Medulla oblongata (tissue), 1 donor: ENCODE measurements around the gene IGF1R.
A peak's percentile ranks its signal among the peaks of the same experiment; 100 is the strongest.

Experiments
- DNase-seq: peaks from one replicate; pipeline ENCODE4 v3.0.0-alpha.2; 2015; ENCODE audit errors: extremely low spot score

IGF1R gene

DNA sequence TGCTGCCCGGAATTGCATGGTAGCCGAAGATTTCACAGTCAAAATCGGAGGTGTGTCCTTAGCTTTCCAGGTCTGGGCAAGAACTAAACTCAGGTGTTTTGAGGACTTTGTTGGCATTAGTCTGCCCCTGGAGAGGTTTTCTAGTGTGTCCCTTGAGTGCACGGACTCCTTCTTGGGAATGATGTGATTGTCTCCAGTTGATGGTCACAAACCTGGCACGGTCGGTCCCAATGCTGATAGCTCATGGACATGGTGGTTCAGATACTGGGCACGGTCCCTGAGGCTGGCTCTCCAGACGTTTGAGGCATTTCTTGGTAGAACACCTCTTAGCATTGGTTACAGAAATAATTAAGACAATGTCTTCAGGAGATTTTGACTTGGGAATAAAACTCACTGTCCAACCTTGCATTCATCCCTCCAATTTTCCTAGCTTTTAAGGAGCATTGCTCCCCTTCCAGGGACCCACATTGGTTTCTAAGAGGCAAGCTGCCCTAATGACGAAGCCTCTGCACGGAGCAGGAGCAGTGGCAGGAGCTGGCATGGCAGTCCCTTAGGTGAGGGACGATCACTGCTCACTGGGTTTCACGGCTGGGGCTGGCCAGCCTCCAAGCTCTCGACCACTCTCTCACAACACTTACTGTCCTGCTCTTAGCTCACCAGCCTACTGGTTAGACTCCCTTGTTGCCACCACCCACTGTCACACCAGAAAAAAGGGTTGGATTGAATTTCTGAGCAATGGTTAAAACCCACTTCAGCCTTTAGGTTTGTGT is 291.2 kb downstream of the IGF1R start:
- no peak for DNase-seq

DNA sequence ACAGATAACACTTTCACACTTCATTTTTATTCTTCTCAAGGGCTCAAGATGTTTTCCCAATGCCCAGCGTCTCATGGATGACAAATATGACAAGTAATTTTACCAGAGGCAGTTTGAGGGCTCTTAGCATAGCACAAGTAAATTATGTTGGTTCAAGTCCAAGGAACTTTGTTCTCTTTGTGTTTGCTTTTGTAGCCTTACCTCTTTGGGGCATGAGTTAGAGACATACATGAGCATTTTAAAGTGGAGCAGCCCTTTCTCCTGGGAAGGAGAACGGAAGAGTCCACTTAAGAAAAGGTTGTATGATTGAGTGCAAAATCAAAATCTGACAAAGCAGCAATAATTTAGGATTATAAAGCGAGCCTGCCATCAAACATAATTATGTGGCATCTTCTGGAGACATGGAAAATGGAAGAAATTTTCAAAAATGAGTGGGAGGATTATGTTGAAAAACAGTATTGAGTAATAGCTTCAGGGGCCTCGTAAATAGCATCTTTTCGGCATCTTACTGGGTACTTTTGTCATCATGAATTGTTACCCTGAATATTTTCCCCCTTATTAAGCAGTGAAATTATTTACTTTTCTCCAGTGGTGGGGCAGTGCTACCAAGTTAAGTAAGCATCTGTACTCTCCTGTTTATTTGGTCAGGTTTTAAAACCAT is 293.4 kb downstream of the IGF1R start:
- no peak for DNase-seq

DNA sequence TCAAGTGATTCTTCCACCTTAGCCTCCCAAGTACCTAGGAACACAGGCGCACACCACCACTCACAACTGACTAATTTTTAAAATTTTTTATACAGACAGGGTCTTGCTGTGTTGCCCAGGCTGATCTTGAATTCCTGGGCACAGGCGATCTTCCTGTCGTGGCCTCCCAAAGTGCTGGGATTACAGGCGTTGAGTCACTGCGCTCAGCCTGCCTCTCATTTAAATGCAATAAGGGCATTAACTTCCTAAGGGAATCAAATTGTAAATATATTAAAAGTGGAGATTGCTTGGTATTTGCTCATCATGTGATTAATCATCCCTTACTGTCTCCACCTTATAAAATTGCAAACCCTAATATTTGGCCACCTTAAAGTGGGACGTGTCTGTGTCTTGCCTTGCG is 294.1 kb downstream of the IGF1R start:
- no peak for DNase-seq

DNA sequence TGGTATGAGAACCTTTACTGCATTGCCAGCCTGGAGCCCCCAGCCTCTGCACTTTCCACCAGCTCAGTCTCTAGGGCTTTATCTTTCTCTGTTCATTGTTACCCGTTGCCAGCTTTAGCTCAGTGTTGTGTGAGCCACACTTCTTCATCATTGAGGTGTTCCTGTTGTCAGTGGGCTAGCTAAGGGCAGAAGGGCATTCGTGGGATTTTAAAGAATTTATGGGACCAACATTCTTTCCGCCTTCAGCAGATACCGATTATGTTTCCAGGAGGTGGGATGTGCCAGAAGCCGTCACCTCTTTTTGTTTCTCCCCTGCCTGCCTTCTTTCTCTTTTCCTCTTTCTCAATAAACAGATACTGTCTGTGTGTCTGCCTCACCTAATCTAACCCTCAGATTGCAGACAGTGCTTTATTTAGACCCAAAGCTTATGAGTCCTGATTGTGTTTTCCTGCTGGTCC is 294.7 kb downstream of the IGF1R start:
- no peak for DNase-seq

DNA sequence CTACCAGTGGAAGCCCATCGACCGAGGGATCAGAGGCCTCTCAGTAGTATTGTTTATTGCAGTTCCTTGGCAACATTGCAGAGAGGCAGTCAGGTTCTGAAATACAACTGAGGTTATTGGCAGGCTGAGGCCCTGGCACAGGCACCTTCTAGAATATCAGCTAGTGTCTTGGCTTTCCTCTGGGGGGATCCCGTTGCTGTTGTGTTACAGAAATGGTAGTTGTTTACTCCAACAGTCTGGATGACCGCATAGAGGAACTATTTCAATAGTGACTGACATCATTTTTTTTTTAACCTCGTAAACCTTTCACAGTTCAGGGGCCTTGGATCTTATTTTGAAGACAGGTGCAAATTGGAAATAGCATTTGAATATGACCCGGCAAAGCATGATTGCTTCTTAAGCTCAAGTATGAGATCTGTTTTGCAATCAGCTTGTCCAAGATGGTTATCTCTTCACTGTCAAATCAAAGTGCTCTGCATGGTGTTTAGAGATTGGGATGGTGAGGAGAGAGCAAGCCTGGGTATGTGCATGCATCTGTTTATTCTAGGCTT is 295.3 kb downstream of the IGF1R start:
- DNase-seq, result peak; percentile 68

DNA sequence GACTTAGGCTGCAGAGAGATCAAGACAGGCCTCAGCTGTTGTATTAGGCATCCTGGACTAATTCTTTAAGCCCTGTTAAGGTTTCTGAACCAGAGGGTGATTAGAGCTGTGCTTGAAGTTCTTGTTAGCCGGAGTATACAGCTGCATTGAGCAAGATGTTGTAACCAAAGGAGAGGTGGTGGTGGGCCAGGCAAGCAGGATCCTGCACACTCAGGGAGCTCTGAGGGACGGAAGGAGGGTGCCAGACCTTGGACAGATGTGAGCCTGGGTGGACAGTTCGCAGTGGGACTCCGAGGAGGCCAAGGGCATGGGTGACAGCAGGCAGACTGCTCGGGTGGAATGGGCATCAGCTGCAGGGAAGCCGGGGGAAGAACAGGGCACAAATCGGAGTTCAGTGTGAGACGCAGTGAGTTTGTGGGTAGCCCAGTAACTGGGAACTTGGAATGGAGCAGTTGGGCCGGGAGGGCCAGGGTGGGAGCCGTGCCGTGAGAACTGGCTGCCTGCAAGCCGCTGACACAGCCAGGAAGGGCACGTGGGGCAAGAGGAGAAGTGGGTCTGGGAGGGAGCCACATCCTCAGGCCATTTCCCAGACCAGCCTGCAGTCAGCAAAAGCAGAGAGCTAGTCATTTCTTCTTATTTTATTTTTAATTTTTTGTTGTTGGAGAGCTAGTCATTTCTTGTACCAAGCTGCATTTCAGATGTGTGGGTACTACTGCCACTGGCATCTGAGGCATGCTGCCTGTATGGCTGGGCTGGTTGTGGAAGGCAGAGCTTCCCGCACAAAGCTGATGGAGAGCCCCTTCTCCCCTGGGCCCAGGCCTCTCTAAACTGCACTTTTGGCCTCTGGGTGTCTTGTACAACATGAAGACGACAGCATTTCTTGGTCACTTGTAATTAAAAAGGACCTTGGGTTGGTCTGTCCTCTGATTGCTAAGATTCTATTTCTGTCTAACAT is 298.2 kb downstream of the IGF1R start:
- peak; percentile 74 for DNase-seq

DNA sequence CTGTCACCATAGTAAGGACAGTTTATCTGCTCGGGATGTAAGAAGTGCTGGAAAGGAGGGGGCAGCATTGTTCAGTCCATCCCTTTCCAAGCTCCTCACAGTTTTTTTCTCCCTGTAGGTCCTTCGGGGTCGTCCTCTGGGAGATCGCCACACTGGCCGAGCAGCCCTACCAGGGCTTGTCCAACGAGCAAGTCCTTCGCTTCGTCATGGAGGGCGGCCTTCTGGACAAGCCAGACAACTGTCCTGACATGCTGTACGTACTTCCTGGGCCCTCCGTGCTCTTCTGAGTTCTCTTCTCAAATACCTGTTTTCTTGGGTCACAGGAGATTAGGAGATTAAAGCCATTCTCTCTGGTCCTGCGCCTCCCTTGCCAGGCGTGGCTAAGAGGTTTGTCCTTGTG is 300.1 kb downstream of the IGF1R start:
- no peak for DNase-seq

DNA sequence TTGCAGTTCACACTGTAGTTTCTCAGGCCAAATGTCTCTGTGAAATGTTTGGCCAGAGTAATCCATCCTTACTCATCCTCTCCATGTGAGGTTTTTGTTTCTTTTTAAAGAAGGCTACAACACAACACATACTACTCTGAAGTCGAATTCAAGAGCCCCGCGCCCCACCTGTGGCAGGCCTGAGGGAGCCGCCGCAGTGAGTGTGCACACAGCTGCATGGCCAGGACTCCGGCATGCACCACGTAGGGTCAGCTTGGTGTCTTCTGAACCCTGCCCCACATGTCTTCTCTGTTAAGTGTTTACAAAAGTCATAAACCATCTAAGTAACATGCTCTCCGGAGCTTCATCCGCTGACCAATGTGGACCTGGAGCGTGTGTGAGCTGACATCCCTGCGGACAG is 300.6 kb downstream of the IGF1R start:
- no peak for DNase-seq

DNA sequence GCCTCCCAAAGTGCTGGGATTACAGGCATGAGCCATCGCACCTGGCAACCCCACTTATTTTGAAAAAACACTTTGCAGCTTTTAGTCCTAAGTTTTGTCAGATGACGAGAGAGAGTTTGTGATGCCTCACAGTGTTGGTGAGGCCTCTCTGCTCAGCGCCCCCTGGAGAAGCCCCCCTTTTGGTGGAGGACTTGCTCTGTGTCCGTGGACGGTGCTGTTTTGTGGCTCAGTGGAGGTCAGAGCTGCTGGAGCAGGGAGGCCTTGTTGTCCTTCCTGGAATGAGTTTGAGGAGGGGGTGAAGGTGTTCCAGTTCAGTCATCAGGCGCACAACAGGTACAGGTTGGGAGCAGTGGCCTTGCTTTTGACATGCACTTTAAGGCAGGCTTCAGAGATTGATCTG is 301.3 kb downstream of the IGF1R start:
- DNase-seq, result no peak

DNA sequence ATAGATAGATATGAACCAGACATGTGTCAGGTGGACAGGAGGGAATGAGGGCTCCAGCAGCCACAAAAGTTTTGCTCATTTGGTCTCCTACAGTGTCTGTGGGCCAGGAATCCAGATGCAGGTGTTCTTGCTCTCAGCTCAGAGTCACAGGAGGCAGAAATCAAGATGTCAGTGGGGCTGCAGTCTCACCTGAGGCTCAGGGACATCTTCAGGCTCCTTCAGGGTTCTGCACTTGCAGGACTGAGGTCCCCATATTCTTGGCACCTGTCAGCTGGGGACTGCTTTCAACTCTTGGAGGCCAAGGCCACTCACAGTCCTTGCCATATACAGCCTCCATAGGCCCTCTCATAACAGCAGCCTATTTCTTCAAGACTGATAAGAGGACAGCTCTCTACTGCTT is 301.9 kb downstream of the IGF1R start:
- DNase-seq, result no peak

DNA sequence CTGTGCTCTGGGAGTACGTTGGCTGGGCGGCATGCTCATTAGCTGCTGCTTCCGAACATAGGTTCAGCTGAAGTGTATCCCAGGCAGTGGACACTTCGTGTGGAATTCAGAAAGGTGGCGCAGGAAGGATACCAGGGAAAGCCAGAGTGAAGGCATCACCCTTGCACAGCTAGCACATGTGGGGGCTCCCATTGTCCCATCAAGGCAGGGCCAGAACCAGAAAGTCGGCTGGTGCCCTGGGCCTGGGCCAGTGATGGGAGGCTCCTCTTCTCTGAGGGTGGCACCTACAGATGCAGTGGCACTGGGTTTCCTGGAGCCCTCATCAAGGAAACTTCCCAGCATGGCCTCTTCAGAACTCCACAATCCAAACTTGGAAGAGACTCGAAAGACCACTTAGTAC is 302.7 kb downstream of the IGF1R start:
- DNase-seq, result no peak

DNA sequence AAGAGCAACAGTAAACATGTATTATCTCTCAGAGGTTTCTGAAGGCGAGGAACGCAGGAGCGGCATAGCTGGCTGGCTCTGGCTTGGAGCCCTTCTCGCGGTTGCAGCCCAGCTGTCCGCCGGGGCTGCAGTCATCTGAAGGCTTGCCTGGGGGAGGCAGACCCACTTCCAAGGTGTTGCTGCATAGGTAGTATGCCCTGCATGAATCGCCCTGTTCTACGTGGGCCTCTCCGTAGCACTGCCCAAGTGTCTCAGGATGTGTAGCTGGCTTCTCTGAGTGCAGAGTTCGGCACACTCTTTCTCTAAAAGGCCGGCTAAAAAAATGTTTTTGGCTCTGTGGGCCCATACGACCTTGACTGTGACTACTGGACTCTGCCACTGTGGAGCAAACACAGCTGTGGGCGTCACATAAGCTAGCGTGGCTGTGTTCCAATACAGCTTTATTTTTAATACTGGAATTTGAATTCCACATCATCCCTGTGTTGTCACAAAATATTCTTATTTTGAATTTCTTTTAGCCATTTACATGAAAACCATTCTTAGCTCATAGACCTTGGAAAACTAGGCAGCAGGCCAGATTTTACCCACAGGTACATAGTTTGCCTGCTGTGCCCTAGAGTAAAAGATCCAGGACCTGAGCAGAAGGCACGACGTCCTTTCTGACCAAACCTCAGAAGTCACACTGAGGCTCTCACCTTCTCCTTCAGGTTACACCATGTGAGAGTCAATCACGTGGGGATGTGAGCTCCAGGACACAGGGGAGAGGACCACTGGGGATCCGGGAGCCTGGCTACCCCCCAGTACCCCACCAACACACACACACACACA is 303.4 kb downstream of the IGF1R start:
- no peak for DNase-seq

DNA sequence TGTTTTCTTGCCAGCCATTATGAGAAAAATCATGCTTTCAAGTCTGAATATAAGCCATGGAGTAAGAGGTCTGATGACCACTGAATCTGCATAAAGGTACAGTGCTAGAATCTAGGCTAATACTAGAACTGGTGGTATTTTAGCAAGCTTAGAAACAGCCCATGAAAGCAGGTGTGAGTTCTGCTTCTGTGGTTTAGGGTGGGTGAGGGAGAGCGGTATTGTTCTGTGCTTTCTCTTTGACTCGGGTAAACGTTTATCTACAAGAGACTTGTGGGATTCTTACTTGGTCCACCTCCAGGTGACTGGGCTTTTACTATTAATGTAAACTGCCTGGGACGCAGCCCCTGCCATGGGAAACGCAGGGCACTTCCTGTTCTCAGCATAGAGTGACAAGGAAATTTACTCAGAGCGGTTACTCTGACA is 304.1 kb downstream of the IGF1R start:
- DNase-seq, result no peak

DNA sequence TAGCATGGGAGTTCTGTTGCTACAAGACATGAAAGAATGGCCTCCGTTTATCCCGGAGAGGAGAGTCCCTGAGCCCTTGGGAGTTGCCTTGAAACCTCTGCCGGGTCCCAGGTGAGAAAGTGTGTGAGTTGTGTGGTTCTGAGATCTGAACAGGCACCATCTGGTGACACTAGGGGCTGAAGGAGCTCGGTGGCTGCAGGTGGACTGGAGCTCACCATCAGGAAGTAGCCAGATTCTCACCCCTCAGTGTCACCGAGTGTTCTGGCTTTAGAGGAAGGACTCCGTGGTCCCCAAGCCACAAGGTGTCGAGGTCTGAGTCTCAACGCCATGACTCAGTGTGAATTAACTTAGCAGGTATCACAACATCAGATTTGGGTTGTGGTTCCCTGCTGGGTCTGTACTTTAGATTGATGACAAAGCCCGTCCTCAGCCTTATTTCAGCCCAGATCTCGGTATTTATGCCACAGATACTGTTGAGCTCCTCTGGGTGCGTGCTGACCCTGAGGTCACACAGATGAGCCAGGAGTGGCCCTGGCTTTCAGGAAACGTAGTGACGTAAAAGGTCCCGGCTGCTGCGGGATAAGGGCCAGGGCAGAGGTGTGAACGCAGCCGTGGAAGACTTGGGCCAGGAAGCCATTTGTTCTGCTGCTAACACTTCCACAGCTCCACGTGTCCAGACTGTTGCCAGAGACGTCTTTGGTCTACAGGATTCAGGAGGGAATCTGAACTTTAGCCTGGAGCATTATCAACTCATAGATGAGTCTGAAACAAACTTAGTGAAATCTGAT is 304.9 kb downstream of the IGF1R start:
- no peak for DNase-seq

DNA sequence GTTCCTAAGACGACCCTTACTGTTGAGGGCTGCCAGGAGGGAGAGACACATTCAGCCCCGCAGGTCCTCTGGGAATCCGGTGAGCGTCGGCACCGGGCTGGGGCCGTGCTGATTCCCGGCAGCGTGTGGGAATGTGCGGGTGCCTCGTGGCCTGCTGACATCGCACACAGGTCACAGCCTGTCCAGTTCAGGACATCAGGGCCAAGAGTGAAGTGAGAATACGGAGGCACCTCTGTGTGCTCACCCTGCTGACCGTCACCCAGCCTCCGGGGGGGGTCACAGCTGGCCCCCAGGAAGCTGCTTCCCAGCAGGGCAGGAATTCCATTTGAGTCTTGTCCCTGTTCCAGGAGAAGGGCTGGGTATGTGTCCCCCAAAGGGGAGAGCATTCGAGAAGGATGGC is 305.6 kb downstream of the IGF1R start:
- DNase-seq, result peak; percentile 12

DNA sequence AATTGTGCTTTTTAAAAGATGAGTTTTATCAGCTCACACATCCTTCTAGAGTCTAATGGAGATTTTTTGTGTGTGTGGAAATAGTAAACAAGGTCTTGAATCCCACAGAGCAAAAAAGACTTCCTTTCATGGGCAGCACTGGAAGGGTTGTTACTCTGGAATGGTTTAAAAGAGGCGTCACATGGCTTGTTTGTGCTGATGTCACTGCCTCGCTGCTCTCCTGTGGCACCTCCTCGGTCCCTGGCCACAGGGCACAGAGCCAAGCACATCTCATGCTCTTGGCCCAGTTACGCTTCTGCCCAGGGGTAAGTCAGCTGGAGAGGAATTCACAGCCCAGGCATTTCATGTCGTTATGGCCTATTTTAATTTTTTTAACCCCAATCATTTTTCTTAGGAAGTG is 306.1 kb downstream of the IGF1R start:
- peak; percentile 95 for DNase-seq

DNA sequence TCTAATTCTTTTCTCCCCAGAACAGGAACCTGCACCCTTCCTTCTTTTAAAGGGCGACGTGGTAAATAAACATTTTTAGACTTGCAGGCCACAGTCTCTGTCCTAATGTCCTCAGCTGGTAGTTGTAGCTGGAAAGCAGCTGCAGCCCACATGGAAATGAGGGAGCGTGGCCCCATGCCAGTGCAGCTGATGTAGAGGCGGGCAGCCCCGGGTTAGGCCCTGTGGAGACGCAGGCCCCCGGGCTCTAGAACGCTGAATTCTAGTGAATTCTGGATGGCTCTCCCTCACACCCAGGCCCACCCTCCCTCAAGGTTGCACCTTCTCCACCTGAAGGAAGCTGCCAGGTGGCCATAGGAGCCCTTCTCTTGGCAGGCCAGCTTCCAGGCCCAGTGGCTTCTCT is 307.0 kb downstream of the IGF1R start:
- DNase-seq, result peak; percentile 90

DNA sequence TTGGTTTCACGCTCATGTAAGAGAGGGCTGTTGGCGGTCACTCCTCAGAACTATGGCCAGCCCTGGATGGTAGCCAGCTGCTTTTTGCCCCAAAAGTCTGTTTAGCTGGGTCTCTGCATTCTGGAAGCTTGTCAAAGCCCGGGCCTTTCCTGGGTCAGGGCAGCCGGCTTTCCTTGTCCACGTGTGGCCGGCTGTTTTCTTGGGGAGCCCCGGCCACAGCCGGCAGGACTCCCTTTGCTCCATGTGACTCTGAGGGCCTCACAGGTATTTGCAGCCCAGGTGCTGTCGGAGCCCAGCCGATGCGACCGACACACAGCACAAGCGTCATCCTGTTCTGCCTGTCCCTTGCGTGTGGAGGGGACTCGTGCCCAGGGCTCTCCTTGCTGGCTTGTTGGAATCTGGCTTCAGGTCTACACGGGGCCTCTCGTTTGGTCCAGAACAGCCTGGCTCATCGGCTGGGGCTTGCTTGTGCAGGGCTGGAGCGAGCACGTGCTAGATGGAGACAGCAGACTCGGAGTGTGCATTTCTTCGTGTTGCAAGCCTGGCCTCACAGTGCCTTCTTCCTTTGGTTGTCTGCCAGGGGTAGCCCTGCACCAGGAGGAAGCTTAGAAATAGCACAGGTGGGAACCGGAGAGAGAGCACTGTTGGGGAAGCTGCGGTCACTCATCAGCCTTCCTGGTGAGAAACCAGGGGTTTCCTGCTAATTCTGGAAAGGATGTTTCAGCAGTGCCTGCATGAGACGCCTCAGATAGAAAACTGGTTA is 307.8 kb downstream of the IGF1R start:
- peak; percentile 55 for DNase-seq

DNA sequence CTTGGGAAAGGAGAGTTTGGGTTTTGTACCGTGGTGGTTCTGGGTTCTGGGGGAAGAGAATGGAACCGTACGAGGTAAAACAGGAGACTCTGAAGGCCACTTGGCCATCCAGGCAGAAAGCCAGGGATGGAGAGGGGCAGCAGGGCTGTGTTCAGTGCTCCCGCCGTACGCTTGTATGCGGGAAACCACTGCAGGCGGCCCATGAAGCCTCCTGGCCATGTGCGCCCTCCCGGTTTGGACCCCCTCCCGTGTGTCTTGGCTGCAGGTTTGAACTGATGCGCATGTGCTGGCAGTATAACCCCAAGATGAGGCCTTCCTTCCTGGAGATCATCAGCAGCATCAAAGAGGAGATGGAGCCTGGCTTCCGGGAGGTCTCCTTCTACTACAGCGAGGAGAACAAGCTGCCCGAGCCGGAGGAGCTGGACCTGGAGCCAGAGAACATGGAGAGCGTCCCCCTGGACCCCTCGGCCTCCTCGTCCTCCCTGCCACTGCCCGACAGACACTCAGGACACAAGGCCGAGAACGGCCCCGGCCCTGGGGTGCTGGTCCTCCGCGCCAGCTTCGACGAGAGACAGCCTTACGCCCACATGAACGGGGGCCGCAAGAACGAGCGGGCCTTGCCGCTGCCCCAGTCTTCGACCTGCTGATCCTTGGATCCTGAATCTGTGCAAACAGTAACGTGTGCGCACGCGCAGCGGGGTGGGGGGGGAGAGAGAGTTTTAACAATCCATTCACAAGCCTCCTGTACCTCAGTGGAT is 308.6 kb downstream of the IGF1R start:
- DNase-seq, result no peak
